HEK293 (cell line): ENCODE results near the gene VKORC1.
A peak's percentile ranks its signal among the peaks of the same experiment; 100 is the strongest.

Experiments
- HOXA7 ChIP-seq: sonication (generic); formaldehyde crosslinking; IDR thresholded peaks from 2 replicates; pipeline ENCODE4 v1.8.1; 2022; ENCODE audit warnings: missing genetic modification reagents, borderline replicate concordance
- KLF16 ChIP-seq: fragments of 450-650 bp; formaldehyde crosslinking; IDR thresholded peaks from 2 replicates; pipeline ENCODE4 v1.5.1; 2017; ENCODE audit warnings: missing biosample characterization, missing genetic modification characterization
- KLF7 ChIP-seq: fragments of 450-650 bp; formaldehyde crosslinking; IDR thresholded peaks from 2 replicates; pipeline ENCODE4 v1.5.1; 2016; ENCODE audit warnings: missing biosample characterization, missing genetic modification characterization, borderline replicate concordance
- SCRT2 ChIP-seq: fragments of 450-650 bp; formaldehyde crosslinking; IDR thresholded peaks from 2 replicates; pipeline ENCODE4 v1.5.1; 2016; ENCODE audit warnings: missing biosample characterization, missing genetic modification characterization
- SP3 ChIP-seq: fragments of 450-650 bp; formaldehyde crosslinking; IDR thresholded peaks from 2 replicates; pipeline ENCODE4 v1.5.1; 2016; ENCODE audit warnings: missing biosample characterization, missing genetic modification characterization
- ZBTB1 ChIP-seq: fragments of 450-650 bp; formaldehyde crosslinking; IDR thresholded peaks from 2 replicates; pipeline ENCODE4 v1.5.1; 2016; ENCODE audit warnings: missing biosample characterization, missing genetic modification characterization
- ZBTB20 ChIP-seq: fragments of 450-650 bp; formaldehyde crosslinking; IDR thresholded peaks from 2 replicates; pipeline ENCODE4 v1.5.1; 2016; ENCODE audit warnings: missing biosample characterization, missing genetic modification characterization
- ZEB2 ChIP-seq: fragments of 450-650 bp; formaldehyde crosslinking; IDR thresholded peaks from 2 replicates; pipeline ENCODE4 v1.5.1; 2016; ENCODE audit warnings: missing biosample characterization, missing genetic modification characterization
- ZFP37 ChIP-seq: fragments of 450-650 bp; formaldehyde crosslinking; IDR thresholded peaks from 2 replicates; pipeline ENCODE4 v1.5.1; 2016; ENCODE audit warnings: missing biosample characterization, missing genetic modification characterization
- ZNF112 ChIP-seq: fragments of 450-650 bp; formaldehyde crosslinking; IDR thresholded peaks from 2 replicates; pipeline ENCODE4 v1.5.0; 2017; ENCODE audit warnings: missing biosample characterization, missing genetic modification characterization
- ZNF423 ChIP-seq: fragments of 450-650 bp; formaldehyde crosslinking; IDR thresholded peaks from 2 replicates; pipeline ENCODE4 v1.5.1; 2016; ENCODE audit warnings: missing biosample characterization, missing genetic modification characterization
- ZNF548 ChIP-seq: fragments of 450-650 bp; formaldehyde crosslinking; IDR thresholded peaks from 2 replicates; pipeline ENCODE4 v1.5.1; 2016; ENCODE audit warnings: missing biosample characterization, missing genetic modification characterization
- ZNF561 ChIP-seq: fragments of 450-650 bp; IDR thresholded peaks from 2 replicates; pipeline ENCODE4 v1.5.1; 2018; ENCODE audit warnings: missing biosample characterization, missing genetic modification characterization, borderline replicate concordance
- ZNF654 ChIP-seq: fragments of 450-650 bp; formaldehyde crosslinking; IDR thresholded peaks from 2 replicates; pipeline ENCODE4 v1.5.1; 2016; ENCODE audit warnings: low read depth, missing biosample characterization, missing genetic modification characterization
- ZNF670 ChIP-seq: fragments of 450-650 bp; formaldehyde crosslinking; IDR thresholded peaks from 2 replicates; pipeline ENCODE4 v1.5.1; 2016; ENCODE audit warnings: missing biosample characterization, missing genetic modification characterization, low read depth
- ZNF677 ChIP-seq: fragments of 450-650 bp; IDR thresholded peaks from 2 replicates; pipeline ENCODE4 v1.5.0; 2018; ENCODE audit warnings: missing biosample characterization, mild to moderate bottlenecking, missing genetic modification characterization, moderate library complexity
- ZNF792 ChIP-seq: fragments of 450-650 bp; formaldehyde crosslinking; IDR thresholded peaks from 2 replicates; pipeline ENCODE4 v1.5.1; 2016; ENCODE audit warnings: missing biosample characterization, missing genetic modification characterization
- ZNF837 ChIP-seq: fragments of 450-650 bp; formaldehyde crosslinking; IDR thresholded peaks from 2 replicates; pipeline ENCODE4 v1.5.1; 2016; ENCODE audit warnings: missing biosample characterization, missing genetic modification characterization
- ZSCAN23 ChIP-seq: fragments of 450-650 bp; formaldehyde crosslinking; IDR thresholded peaks from 2 replicates; pipeline ENCODE4 v1.5.1; 2016; ENCODE audit warnings: missing biosample characterization, missing genetic modification characterization
- TF ChIP-seq, protein P1 (sequence below): fragments of 450-650 bp; formaldehyde crosslinking; IDR thresholded peaks from 2 replicates; pipeline ENCODE4 v1.5.1; 2016; ENCODE audit warnings: missing biosample characterization, missing genetic modification characterization
- TF ChIP-seq, protein P2 (sequence below): fragments of 450-650 bp; formaldehyde crosslinking; IDR thresholded peaks from 2 replicates; pipeline ENCODE4 v1.5.1; 2016; ENCODE audit warnings: missing biosample characterization, missing genetic modification characterization
- TF ChIP-seq, protein P3 (sequence below): fragments of 450-650 bp; formaldehyde crosslinking; IDR thresholded peaks from 2 replicates; pipeline ENCODE4 v1.5.1; 2017; ENCODE audit warnings: missing biosample characterization, missing genetic modification characterization
- TF ChIP-seq, protein P4 (sequence below): fragments of 450-650 bp; formaldehyde crosslinking; IDR thresholded peaks from 2 replicates; pipeline ENCODE4 v1.5.1; 2016; ENCODE audit warnings: missing biosample characterization, missing genetic modification characterization
- TF ChIP-seq, protein P5 (sequence below): fragments of 450-650 bp; formaldehyde crosslinking; conservative IDR thresholded peaks from 2 replicates; pipeline ENCODE4 v1.5.1; 2016; ENCODE audit warnings: low read depth, missing biosample characterization, missing genetic modification characterization

The VKORC1 gene

DNA sequence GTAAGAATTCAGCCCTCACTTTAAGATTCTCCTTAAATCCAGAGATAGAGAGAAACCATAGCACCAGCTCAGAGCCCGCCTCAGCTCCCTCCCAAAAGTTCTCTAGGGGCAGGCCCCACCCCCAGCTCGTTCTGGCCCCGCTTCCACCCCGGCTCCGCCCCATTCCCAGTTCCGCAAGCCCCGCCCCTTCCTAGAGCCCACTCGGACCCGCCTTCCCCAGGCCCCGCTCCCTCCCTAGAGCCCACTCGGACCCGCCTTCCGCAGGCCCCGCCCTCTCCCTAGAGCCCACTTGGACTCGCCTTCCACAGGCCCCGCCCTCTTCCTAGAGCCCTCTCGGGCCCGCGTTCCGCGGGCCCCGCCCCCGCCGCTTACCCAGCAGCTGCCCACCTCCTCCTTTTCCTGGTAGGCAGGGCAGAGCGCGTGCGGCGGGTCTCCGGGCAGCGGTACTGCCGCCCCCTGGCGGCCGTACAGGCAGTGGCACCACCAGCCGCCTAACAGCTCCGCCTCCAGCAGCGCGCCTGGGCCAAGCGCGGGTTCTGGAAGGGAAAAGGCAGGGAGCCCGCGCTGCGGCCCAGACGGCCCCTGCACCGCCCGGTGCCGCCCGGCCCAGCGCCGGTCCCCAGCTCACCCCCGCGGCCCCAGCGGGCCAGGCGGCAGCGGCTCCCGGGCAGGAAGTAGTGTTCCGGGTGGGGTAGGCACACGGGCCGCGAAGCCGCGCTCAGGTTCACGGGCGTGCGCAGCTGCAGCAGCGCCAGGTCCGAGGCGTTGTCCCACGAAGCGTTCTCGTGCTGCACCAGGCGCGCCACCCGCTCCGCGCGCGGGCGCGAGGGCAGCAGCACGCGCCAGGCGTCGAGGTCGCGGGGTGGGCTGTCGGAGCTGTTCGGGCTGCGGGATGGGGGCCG, 47.8 kb upstream of the VKORC1 start (continued):
- TF ChIP-seq, protein P1, sequence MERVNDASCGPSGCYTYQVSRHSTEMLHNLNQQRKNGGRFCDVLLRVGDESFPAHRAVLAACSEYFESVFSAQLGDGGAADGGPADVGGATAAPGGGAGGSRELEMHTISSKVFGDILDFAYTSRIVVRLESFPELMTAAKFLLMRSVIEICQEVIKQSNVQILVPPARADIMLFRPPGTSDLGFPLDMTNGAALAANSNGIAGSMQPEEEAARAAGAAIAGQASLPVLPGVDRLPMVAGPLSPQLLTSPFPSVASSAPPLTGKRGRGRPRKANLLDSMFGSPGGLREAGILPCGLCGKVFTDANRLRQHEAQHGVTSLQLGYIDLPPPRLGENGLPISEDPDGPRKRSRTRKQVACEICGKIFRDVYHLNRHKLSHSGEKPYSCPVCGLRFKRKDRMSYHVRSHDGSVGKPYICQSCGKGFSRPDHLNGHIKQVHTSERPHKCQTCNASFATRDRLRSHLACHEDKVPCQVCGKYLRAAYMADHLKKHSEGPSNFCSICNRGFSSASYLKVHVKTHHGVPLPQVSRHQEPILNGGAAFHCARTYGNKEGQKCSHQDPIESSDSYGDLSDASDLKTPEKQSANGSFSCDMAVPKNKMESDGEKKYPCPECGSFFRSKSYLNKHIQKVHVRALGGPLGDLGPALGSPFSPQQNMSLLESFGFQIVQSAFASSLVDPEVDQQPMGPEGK (tag by site-specific recombination): peak; percentile 87
- peak; percentile 96 for TF ChIP-seq SP3 (tag by site-specific recombination)
- TF ChIP-seq KLF7 (tag by site-specific recombination): no peak
- TF ChIP-seq ZNF561 (tag by site-specific recombination): peak; percentile 60
- TF ChIP-seq HOXA7: no peak
- no peak for TF ChIP-seq ZNF112 (tag by site-specific recombination)
- no peak for TF ChIP-seq ZNF423 (tag by site-specific recombination)
- no peak for TF ChIP-seq SCRT2 (tag by site-specific recombination)
- TF ChIP-seq ZNF548 (tag by site-specific recombination): no peak
- 0 out of 2 replicates have a peak, but pooled peaks have one; percentile 51 for TF ChIP-seq ZNF677 (tag by site-specific recombination)
- peak; percentile 29 for TF ChIP-seq ZNF654 (tag by site-specific recombination)
- TF ChIP-seq, protein P2, sequence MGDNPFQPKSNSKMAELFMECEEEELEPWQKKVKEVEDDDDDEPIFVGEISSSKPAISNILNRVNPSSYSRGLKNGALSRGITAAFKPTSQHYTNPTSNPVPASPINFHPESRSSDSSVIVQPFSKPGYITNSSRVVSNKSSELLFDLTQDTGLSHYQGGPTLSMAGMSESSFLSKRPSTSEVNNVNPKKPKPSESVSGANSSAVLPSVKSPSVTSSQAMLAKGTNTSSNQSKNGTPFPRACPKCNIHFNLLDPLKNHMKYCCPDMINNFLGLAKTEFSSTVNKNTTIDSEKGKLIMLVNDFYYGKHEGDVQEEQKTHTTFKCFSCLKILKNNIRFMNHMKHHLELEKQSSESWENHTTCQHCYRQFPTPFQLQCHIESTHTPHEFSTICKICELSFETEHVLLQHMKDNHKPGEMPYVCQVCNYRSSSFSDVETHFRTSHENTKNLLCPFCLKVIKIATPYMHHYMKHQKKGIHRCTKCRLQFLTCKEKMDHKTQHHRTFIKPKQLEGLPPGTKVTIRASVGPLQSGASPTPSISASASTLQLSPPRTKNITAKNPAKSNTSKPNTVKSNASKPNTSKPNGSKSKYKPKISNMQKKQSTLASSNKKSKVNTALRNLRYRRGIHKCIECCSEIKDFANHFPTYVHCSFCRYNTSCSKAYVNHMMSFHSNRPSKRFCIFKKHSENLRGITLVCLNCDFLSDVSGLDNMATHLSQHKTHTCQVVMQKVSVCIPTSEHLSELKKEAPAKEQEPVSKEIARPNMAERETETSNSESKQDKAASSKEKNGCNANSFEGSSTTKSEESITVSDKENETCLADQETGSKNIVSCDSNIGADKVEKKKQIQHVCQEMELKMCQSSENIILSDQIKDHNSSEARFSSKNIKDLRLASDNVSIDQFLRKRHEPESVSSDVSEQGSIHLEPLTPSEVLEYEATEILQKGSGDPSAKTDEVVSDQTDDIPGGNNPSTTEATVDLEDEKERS (tag by site-specific recombination): no peak
- TF ChIP-seq, protein P3, sequence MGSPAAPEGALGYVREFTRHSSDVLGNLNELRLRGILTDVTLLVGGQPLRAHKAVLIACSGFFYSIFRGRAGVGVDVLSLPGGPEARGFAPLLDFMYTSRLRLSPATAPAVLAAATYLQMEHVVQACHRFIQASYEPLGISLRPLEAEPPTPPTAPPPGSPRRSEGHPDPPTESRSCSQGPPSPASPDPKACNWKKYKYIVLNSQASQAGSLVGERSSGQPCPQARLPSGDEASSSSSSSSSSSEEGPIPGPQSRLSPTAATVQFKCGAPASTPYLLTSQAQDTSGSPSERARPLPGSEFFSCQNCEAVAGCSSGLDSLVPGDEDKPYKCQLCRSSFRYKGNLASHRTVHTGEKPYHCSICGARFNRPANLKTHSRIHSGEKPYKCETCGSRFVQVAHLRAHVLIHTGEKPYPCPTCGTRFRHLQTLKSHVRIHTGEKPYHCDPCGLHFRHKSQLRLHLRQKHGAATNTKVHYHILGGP: no peak
- TF ChIP-seq, protein P4, sequence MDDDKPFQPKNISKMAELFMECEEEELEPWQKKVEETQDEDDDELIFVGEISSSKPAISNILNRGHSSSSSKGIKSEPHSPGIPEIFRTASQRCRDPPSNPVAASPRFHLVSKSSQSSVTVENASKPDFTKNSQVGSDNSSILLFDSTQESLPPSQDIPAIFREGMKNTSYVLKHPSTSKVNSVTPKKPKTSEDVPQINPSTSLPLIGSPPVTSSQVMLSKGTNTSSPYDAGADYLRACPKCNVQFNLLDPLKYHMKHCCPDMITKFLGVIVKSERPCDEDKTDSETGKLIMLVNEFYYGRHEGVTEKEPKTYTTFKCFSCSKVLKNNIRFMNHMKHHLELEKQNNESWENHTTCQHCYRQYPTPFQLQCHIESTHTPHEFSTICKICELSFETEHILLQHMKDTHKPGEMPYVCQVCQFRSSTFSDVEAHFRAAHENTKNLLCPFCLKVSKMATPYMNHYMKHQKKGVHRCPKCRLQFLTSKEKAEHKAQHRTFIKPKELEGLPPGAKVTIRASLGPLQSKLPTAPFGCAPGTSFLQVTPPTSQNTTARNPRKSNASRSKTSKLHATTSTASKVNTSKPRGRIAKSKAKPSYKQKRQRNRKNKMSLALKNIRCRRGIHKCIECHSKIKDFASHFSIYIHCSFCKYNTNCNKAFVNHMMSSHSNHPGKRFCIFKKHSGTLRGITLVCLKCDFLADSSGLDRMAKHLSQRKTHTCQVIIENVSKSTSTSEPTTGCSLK (tag by site-specific recombination): no peak
- no peak for TF ChIP-seq ZBTB20 (tag by site-specific recombination)
- TF ChIP-seq ZNF837: no peak
- TF ChIP-seq ZSCAN23 (tag by site-specific recombination): no peak
- TF ChIP-seq ZEB2: peak; percentile 77
- TF ChIP-seq, protein P5, sequence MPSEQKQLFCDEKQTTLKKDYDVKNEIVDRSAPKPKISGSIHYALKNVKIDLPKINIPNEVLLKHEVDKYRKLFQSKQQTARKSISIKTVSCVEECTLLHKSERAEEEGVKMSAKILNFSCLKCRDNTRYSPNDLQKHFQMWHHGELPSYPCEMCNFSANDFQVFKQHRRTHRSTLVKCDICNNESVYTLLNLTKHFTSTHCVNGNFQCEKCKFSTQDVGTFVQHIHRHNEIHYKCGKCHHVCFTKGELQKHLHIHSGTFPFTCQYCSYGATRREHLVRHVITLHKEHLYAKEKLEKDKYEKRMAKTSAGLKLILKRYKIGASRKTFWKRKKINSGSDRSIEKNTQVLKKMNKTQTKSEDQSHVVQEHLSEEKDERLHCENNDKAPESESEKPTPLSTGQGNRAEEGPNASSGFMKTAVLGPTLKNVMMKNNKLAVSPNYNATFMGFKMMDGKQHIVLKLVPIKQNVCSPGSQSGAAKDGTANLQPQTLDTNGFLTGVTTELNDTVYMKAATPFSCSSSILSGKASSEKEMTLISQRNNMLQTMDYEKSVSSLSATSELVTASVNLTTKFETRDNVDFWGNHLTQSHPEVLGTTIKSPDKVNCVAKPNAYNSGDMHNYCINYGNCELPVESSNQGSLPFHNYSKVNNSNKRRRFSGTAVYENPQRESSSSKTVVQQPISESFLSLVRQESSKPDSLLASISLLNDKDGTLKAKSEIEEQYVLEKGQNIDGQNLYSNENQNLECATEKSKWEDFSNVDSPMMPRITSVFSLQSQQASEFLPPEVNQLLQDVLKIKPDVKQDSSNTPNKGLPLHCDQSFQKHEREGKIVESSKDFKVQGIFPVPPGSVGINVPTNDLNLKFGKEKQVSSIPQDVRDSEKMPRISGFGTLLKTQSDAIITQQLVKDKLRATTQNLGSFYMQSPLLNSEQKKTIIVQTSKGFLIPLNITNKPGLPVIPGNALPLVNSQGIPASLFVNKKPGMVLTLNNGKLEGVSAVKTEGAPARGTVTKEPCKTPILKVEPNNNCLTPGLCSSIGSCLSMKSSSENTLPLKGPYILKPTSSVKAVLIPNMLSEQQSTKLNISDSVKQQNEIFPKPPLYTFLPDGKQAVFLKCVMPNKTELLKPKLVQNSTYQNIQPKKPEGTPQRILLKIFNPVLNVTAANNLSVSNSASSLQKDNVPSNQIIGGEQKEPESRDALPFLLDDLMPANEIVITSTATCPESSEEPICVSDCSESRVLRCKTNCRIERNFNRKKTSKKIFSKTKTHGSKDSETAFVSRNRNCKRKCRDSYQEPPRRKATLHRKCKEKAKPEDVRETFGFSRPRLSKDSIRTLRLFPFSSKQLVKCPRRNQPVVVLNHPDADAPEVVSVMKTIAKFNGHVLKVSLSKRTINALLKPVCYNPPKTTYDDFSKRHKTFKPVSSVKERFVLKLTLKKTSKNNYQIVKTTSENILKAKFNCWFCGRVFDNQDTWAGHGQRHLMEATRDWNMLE (tag by site-specific recombination): no peak
- TF ChIP-seq ZFP37 (tag by site-specific recombination): no peak
- no peak for TF ChIP-seq ZBTB1 (tag by site-specific recombination)
- no peak for TF ChIP-seq ZNF792 (tag by site-specific recombination)
- TF ChIP-seq KLF16 (tag by site-specific recombination): peak; percentile 57
- no peak for TF ChIP-seq ZNF670
